ENCODE results near the gene KRT76.

The KRT76 gene

DNA sequence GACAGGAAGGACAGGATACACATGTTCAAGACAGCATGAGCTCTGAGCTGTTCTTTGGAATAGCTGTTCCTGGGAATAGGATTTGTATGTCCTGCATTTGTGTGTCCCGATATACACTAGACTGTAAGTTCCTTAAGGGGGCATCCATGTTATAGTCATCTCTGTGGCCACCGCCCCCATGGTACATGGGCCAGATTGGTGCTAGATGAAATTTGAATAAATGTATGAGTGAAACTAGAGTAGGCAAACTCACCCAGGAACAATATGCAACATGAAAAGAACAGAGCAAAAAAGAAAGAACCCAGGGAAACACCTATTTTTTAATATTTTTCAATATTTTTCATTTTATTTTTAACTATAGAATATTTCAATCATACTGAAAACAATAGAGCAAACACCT, 48.8 kb downstream of the KRT76 start:
- DNase-seq: no peak

DNA sequence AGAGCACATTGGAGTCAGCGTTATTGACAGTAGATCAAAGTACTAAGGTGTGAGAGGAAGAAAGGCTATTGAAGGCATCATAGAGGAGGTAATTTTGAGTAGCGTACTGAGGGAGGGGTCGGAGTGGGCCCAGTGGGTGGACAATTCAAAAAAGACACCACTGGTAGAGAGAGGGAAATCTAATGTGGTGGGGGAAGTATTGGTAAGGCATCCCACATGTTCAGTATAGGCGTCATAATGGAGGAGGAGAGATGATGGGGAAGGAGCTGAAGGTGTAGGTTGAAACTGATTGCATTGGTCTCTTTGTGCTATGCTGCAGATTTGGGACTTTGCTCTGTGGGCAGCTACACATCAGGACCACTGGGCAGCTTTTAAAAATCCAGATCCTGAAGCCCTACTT, 50.1 kb downstream of the KRT76 start:
- DNase-seq: no peak

DNA sequence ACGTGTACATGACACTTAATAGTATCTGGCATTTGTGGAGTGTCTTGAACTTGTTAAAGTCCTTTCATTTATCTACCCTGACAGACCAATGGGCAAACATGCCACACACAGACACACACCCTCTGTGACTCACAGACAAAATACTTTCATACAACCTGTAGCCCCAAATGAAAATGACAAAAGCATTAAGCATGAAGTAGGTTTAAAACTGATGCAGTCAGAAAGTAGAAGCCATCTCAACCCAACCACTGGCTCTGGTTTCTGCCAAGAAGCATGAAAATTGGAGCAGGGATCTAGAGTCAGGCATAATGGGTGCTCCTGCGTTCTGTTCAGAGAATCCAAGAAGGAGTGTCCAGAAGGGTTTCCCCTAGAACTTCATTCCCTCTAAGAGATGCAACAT, 50.7 kb downstream of the KRT76 start:
- DNase-seq: no peak

DNA sequence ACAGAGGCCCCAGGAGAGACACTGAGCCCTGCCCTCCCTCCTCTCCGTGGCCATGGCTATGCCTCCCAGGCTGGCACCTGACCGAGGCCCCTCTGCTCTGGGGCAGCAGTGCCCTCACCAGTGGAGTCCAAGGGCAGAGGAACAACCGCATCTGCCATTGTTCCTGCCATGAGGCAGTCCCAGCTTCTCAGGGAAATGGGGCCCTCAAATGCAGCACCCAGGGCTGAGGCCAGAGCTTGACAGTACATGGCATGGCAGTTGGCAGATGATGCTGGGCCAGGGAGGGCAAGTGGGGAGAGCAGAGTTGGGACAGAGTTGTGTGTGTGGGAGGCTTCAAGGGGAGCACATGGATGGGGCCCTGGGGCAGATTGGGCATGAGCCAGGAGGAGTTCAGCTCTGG, 52.8 kb downstream of the KRT76 start:
- DNase-seq: no peak

DNA sequence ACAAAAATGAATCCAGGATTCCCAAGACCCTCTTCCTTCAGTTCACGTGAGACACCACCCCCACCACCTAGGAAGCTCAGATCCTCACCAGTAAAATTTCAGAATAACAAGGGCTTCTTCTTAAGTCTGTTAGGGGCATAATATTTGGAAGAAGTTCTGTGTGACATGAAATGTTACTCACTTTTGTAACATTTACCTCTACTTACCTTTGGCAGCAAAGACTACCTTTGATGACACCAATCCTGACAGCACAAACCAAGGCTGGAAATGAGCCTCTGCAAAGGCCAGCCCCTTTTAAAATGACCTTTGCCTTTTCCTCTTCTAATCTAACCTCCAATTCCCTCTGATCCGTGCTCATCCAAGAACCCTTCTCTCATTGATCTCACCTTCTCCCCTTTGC, 54.5 kb downstream of the KRT76 start:
- DNase-seq: no peak

DNA sequence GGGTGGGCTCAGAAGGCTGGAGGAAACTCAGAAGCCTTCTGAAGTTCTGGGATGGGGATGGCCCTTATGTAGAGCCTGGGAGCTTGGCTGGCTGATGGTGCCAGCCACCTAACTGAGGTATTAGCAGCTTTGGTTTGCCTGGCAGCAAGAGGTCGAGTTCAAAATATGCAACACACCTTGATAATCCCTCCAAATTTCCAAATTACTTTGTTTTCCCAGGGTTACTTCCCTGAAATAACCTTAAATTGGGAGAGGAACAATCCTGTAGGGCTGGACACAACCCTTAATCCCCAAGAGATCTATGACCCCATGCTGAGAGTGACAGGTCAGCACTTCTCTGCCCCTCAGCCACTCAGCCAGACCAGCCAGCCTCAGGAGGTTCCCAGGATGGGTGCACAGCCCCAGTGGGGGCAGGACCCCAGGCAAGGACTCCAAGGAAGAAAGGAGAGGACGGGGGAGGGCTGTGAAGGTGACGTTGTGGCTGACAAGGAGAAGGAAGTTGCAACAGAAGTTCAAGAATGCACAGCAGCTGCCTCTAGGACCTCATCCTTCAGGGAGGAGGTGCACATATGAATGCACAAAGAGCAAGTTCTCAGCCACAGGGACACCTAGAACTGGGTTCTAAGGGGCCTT, 55.2 kb downstream of the KRT76 start:
- no peak for DNase-seq

DNA sequence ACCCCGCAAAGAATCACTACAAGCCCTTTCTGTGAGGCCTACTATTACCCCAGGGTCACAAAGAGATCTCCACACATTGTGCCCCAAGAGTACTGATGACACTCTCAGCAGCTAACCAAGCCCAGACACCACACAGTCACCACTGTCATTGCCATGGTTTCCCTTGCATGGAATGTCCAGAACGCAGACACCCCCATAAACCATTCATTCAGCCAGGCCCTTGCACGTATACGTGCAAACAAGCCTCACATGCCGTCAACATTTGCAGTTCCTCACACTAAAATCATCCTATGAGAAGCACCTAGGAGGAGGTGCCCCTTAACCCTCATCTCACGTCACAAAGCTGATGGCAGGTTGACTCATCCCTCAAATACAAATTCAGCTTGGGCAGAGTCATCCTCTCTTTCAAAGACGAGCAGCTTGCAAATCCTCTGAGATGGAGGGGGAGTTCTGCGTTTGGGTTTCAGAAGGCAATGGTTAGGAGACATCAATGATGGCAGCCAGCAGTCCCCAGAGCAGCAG, 56.7 kb downstream of the KRT76 start:
- no peak for DNase-seq
